Activated T-helper 9 cell treated with anti-CD3 and anti-CD28 coated beads, Interleukin-2, amount 50 U/mL, for 16 hours (primary cell): ENCODE results near the gene FTSJ1.
A peak's percentile ranks its signal among the peaks of the same experiment; 100 is the strongest.
"Not testable (repeated sequence)": the region's sequence is repeated elsewhere in the genome, so short reads cannot be mapped to it uniquely, and the experiment has no call there.

Source experiments
- DNase-seq: peaks from one replicate; pipeline ENCODE4 v3.0.0-alpha.2; 2020; ENCODE audit warnings: low read depth

The FTSJ1 gene

GRCh38 chrX:48475774-48476577 lies at the start of gene FTSJ1:
Gene FTSJ1 (plus strand): TSS chrX:48476199. CDS start chrX:48478048, 1,849 bp downstream.
- peak; percentile 81 for DNase-seq

GRCh38 chrX:48427027-48427716 lies 48.8 kb upstream of the FTSJ1 start:
- DNase-seq = not testable (repeated sequence)

- not testable (repeated sequence) for DNase-seq
Observed at GRCh38 chrX:48429606-48430005, 46.4 kb upstream of the FTSJ1 start.

GRCh38 chrX:48430166-48430565 lies 45.8 kb upstream of the FTSJ1 start:
- not testable (repeated sequence) for DNase-seq

GRCh38 chrX:48433713-48434112 lies 42.3 kb upstream of the FTSJ1 start:
- DNase-seq = not testable (repeated sequence)

GRCh38 chrX:48447201-48447600 lies 28.8 kb upstream of the FTSJ1 start:
- not testable (repeated sequence) for DNase-seq

- no peak for DNase-seq
Observed at GRCh38 chrX:48450076-48450475, 25.9 kb upstream of the FTSJ1 start.

GRCh38 chrX:48451708-48452107 lies 24.3 kb upstream of the FTSJ1 start:
- DNase-seq = no peak

GRCh38 chrX:48456628-48457331 lies 19.2 kb upstream of the FTSJ1 start:
- no peak for DNase-seq

- no peak for DNase-seq
Observed at GRCh38 chrX:48458711-48459110, 17.3 kb upstream of the FTSJ1 start.

- no peak for DNase-seq
Observed at GRCh38 chrX:48459483-48459882, 16.5 kb upstream of the FTSJ1 start.

- no peak for DNase-seq
Observed at GRCh38 chrX:48460031-48460430, 16.0 kb upstream of the FTSJ1 start.

- DNase-seq = no peak
Observed at GRCh38 chrX:48460606-48461005, 15.4 kb upstream of the FTSJ1 start.

GRCh38 chrX:48461830-48462229 lies 14.2 kb upstream of the FTSJ1 start:
- DNase-seq = no peak

- no peak for DNase-seq
Observed at GRCh38 chrX:48465336-48465933, 10.6 kb upstream of the FTSJ1 start.

- no peak for DNase-seq
Observed at GRCh38 chrX:48466696-48467095, 9.3 kb upstream of the FTSJ1 start.

GRCh38 chrX:48467281-48467761 lies 8.7 kb upstream of the FTSJ1 start:
- no peak for DNase-seq

GRCh38 chrX:48468247-48468671 lies 7.7 kb upstream of the FTSJ1 start:
- peak; percentile 31 for DNase-seq

GRCh38 chrX:48468693-48469691 lies 7.0 kb upstream of the FTSJ1 start:
- DNase-seq = peak; percentile 15

- DNase-seq = no peak
Observed at GRCh38 chrX:48470110-48470832, 5.7 kb upstream of the FTSJ1 start, which contains the start of gene SLC38A5. Gene SLC38A5 (minus strand): TSS chrX:48470260. CDS start chrX:48467924, 2,336 bp downstream.
